Sigmoid colon (tissue), 7 donors: Measurements from ENCODE around the gene PRDM10. TPM values are rescaled to one million over a fixed set of nuclear protein-coding genes. Genes with fewer than 3 reads are reported as not detected.

ENCODE experiments used
- DNase-seq: peaks from one replicate; pipeline ENCODE4 v3.0.0-alpha.2; 2019
- H3K27ac ChIP-seq, 4 donors: fragments of 200-600 bp; sonication (generic); one replicate each; pipeline ENCODE4 v1.5.1; 2016 to 2019; ENCODE audit warnings: mild to moderate bottlenecking in 1 of 4
- H3K27me3 ChIP-seq, 3 donors: fragments of 200-600 bp; sonication (generic); one replicate each; pipeline ENCODE4 v1.5.1; 2019; ENCODE audit warnings: mild to moderate bottlenecking in 1 of 3
- H3K36me3 ChIP-seq, 4 donors: fragments of 200-600 bp; sonication (generic); one replicate each; pipeline ENCODE4 v1.5.1; 2016 to 2019
- H3K4me1 ChIP-seq, 4 donors: fragments of 200-600 bp; sonication (generic); one replicate each; pipeline ENCODE4 v1.5.1; 2017 to 2019
- H3K4me3 ChIP-seq, 4 donors: fragments of 200-600 bp; sonication (generic); one replicate each; pipeline ENCODE4 v1.5.1; 2017 to 2019; ENCODE audit warnings: mild to moderate bottlenecking in 2 of 4, moderate library complexity in 1 of 4
- H3K9me3 ChIP-seq, 4 donors: fragments of 200-600 bp in 3 of 4; sonication (generic) in 3 of 4; one replicate each; pipeline versions ENCODE4 v1.5.1 to v1.6.1; 2013 to 2019
- CTCF ChIP-seq, 4 experiments: fragments of 450-650 bp in 3 of 4; fragments of 200-600 bp in 1 of 4; IDR thresholded peaks; one replicate each; pipeline ENCODE4 v1.5.1; 2016 to 2019; ENCODE audit warnings: antibody characterized with exemption in 4 of 4, mild to moderate bottlenecking in 3 of 4, moderate library complexity in 2 of 4
- EP300 ChIP-seq, 4 donors: sonication (generic); formaldehyde crosslinking; IDR thresholded peaks; one replicate each; pipeline ENCODE4 v1.6.1; 2017; ENCODE audit warnings: antibody characterized with exemption in 4 of 4
- POLR2A ChIP-seq, 2 donors: fragments of 450-650 bp; IDR thresholded peaks; one replicate each; pipeline ENCODE4 v1.6.1; 2016; ENCODE audit warnings: antibody characterized with exemption in 2 of 2, mild to moderate bottlenecking in 2 of 2, moderate library complexity in 2 of 2
- POLR2AphosphoS5 ChIP-seq, 4 donors: sonication (generic); formaldehyde crosslinking; IDR thresholded peaks; one replicate each; pipeline ENCODE4 v1.6.1; 2017; ENCODE audit warnings: antibody characterized with exemption in 4 of 4
- WGBS, 2 donors: extraction: QIAGEN DNeasy Blood & Tissue Kit; methylation state at CpG; one replicate each; pipeline ENCODE4 v1.1.7; 2013; 5-methylcytosine and 5-hydroxymethylcytosine counted together
- intact Hi-C: fragments of 100-400 bp; cut with DNase I; formaldehyde crosslinking; loops from one replicate; pipeline ENCODE4 v1.15.1; 2023
- polyA plus RNA-seq, 3 donors: library from polyadenylated mRNA; stranded (reverse); fragments of 200-250 nt; gene quantifications; one replicate each; pipeline ENCODE4 v1.2.3, GENCODE V29; 2013
- total RNA-seq, 4 donors: library from RNA; depleted of rRNA; stranded (reverse); fragments of >200 nt; gene quantifications; one replicate each; pipeline ENCODE4 v1.1.0, GENCODE V29; 2016
- donor health status: healthy with polysubstance abuse.
- donor health status: Bipolar disorder and iron deficiency.
- donor health status: healthy.

The PRDM10 gene
- total and polyA plus RNA-seq, 7 donors = 1.8 to 11.9 (median 6.3) TPM

GRCh38 chr11:129985823-129986222 is 16.8 kb downstream of the PRDM10 start:
- no peaks in the 10 kb centered on the region for H3K27me3 ChIP-seq
- intact Hi-C loops = no loop called here
- H3K9me3 ChIP-seq = no peaks in the 10 kb centered on the region
- H3K36me3 ChIP-seq = no peaks in the 10 kb centered on the region
- no peak for TF ChIP-seq CTCF (IDR thresholded peaks at IDR 0.05)
- WGBS, 2 donors = 91 to 94% methylated on average over 3 of the region's 3 CpGs
- no peak overlapping the region for H3K27ac ChIP-seq
- H3K4me1 ChIP-seq = no peaks in the 10 kb centered on the region
- DNase-seq = no peak
- no peak overlapping the region for H3K4me3 ChIP-seq

- WGBS, 2 donors = 80 to 82% methylated on average over 8 of the region's 8 CpGs
- no peak overlapping the region for H3K4me3 ChIP-seq
- no peaks in the 10 kb centered on the region for H3K9me3 ChIP-seq
- no peaks in the 10 kb centered on the region for H3K36me3 ChIP-seq
- intact Hi-C loops = no loop called here
- DNase-seq = no peak
- no peak overlapping the region for H3K27ac ChIP-seq
- no peaks in the 10 kb centered on the region for H3K27me3 ChIP-seq
- TF ChIP-seq POLR2A (IDR thresholded peaks at IDR 0.05) (no peak), CTCF (IDR thresholded peaks at IDR 0.05) (no peak), POLR2AphosphoS5 (IDR thresholded peaks at IDR 0.05) (no peak), EP300 (IDR thresholded peaks at IDR 0.05) (no peak)
- H3K4me1 ChIP-seq = no peaks in the 10 kb centered on the region
Observed at GRCh38 chr11:129980086-129980485, 22.5 kb downstream of the PRDM10 start.

GRCh38 chr11:129979046-129979605 is 23.5 kb downstream of the PRDM10 start:
- Histone ChIP-seq H3K27me3 (no peaks in the 10 kb centered on the region), H3K36me3 (no peaks in the 10 kb centered on the region), H3K4me1 (peaks cover 0 to 2% (median under 1%) of the 10 kb centered on the region in 4 donors), H3K9me3 (no peaks in the 10 kb centered on the region), H3K4me3 (no peak overlapping the region), H3K27ac (no peak overlapping the region)
- WGBS, 2 donors = 88 to 94% methylated on average over 7 of the region's 7 CpGs
- no peak for DNase-seq
- TF ChIP-seq POLR2AphosphoS5 (IDR thresholded peaks at IDR 0.05) (no peak), EP300 (IDR thresholded peaks at IDR 0.05) (no peak), POLR2A (IDR thresholded peaks at IDR 0.05) (no peak), CTCF (IDR thresholded peaks at IDR 0.05) (no peak)
- intact Hi-C loops = no loop called here

- Histone ChIP-seq H3K4me1 (peaks cover 0 to 9% (median 7%) of the 10 kb centered on the region in 4 donors), H3K9me3 (no peaks in the 10 kb centered on the region), H3K36me3 (no peaks in the 10 kb centered on the region), H3K4me3 (no peak overlapping the region), H3K27me3 (no peaks in the 10 kb centered on the region), H3K27ac (no peak overlapping the region)
- intact Hi-C loops = no loop called here
- no peak for DNase-seq
- TF ChIP-seq CTCF (IDR thresholded peaks at IDR 0.05) (no peak), POLR2A (IDR thresholded peaks at IDR 0.05) (no peak), EP300 (IDR thresholded peaks at IDR 0.05) (no peak), POLR2AphosphoS5 (IDR thresholded peaks at IDR 0.05) (no peak)
- 88 to 93% methylated on average over 6 of the region's 6 CpGs for WGBS, 2 donors
Observed at GRCh38 chr11:129978447-129978846, 24.2 kb downstream of the PRDM10 start.

- Histone ChIP-seq H3K27ac (no peak overlapping the region), H3K4me3 (no peak overlapping the region), H3K4me1 (peaks cover 0 to 26% (median 17%) of the 10 kb centered on the region in 4 donors), H3K36me3 (no peaks in the 10 kb centered on the region), H3K9me3 (no peaks in the 10 kb centered on the region), H3K27me3 (no peaks in the 10 kb centered on the region)
- WGBS, 2 donors = 83 to 94% methylated on average over 6 of the region's 6 CpGs
- intact Hi-C loops = no loop called here
- no peak for TF ChIP-seq POLR2AphosphoS5 (IDR thresholded peaks at IDR 0.05)
- no peak for TF ChIP-seq EP300 (IDR thresholded peaks at IDR 0.05)
- no peak for TF ChIP-seq CTCF (IDR thresholded peaks at IDR 0.05)
- no peak for TF ChIP-seq POLR2A (IDR thresholded peaks at IDR 0.05)
- DNase-seq = no peak
Observed at GRCh38 chr11:129976328-129976727, 26.3 kb downstream of the PRDM10 start.
